Subcutaneous abdominal adipose tissue (tissue), 5 donors: ENCODE data around the gene WDR90.
A peak's percentile ranks its signal among the peaks of the same experiment; 100 is the strongest.

Source experiments
- H3K27ac ChIP-seq: one replicate; pipeline ENCODE4 v1.7.0; 2013; ENCODE audit warnings: low read depth, mild to moderate bottlenecking, inconsistent platforms, low read length, moderate library complexity
- H3K27me3 ChIP-seq, 5 donors: one replicate each; pipeline ENCODE4 v1.7.0; 2013; ENCODE audit warnings: low read length in 5 of 5, inconsistent platforms in 1 of 5; ENCODE audit not compliant: control insufficient read depth in 5 of 5, insufficient read depth in 4 of 5
- H3K36me3 ChIP-seq, 5 donors: one replicate each; pipeline ENCODE4 v1.7.0; 2013; ENCODE audit warnings: low read length in 5 of 5; ENCODE audit not compliant: control insufficient read depth in 5 of 5, insufficient read depth in 5 of 5
- H3K4me1 ChIP-seq, 5 donors: one replicate each; pipeline ENCODE4 v1.7.0; 2013; ENCODE audit warnings: low read length in 5 of 5, mild to moderate bottlenecking in 3 of 5, moderate library complexity in 1 of 5; ENCODE audit not compliant: control insufficient read depth in 5 of 5, insufficient read depth in 5 of 5
- H3K4me3 ChIP-seq, 5 donors: one replicate each; pipeline ENCODE4 v1.7.0; 2013; ENCODE audit warnings: low read length in 5 of 5, low read depth in 1 of 5
- H3K9ac ChIP-seq, 5 donors: one replicate each; pipeline ENCODE4 v1.7.0; 2013; ENCODE audit warnings: low read length in 5 of 5, mild to moderate bottlenecking in 4 of 5, moderate library complexity in 3 of 5
- H3K9me3 ChIP-seq, 5 donors: one replicate each; pipeline ENCODE4 v1.7.0; 2013; ENCODE audit warnings: low read length in 5 of 5; ENCODE audit not compliant: control insufficient read depth in 5 of 5
- donor health status: healthy.
- donor health status: healthy.
- donor health status: healthy.
- donor health status: healthy.
- donor health status: healthy.

WDR90 gene

DNA sequence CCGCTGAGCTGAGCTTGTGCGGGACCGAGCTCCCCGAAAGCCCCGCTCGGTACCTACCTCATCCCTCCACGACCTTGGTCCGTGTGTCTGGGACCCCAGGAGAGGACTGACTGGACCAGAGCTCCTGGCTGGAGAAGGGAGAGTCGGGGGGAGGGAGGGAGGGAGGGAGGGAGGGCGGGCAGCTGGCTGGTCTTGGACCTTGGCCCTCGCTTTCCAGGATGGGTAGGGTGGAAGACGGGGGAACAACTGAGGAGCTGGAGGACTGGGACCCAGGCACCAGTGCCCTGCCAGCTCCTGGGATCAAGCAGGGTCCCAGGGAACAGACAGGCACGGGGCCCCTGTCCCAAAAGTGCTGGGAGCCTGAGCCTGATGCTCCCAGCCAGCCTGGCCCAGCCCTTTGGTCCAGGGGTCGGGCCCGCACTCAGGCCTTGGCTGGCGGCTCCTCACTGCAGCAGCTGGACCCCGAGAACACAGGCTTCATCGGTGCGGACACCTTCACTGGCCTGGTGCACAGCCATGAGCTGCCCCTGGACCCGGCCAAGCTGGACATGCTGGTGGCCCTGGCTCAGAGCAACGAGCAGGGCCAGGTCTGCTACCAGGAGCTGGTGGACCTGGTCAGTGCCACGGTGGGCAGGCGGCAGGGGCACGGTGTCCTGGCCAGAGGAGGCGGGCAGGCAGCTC lies 26.9 kb downstream of the WDR90 start:
- Histone ChIP-seq H3K36me3 (peaks cover 0 to 32% (median 29%) of the 10 kb centered on the region in 5 donors), H3K27ac (no peak overlapping the region), H3K27me3 (peaks cover 0 to 4% (median 0%) of the 10 kb centered on the region in 5 donors), H3K9ac (no peak overlapping the region), H3K4me3 (peak overlapping the region in 1 of 5 donors; percentile 58), H3K4me1 (peaks cover 0 to 34% (median 27%) of the 10 kb centered on the region in 5 donors), H3K9me3 (no peaks in the 10 kb centered on the region)

GRCh38 chr16:676565-676902 lies 27.4 kb downstream of the WDR90 start:
- no peak overlapping the region for H3K4me3 ChIP-seq
- peaks cover 0 to 4% (median 0%) of the 10 kb centered on the region in 5 donors for H3K27me3 ChIP-seq
- H3K9me3 ChIP-seq = no peaks in the 10 kb centered on the region
- peaks cover 0 to 28% (median 24%) of the 10 kb centered on the region in 5 donors for H3K36me3 ChIP-seq
- no peak overlapping the region for H3K27ac ChIP-seq
- no peak overlapping the region for H3K9ac ChIP-seq
- H3K4me1 ChIP-seq = peaks cover 2 to 39% (median 33%) of the 10 kb centered on the region in 5 donors

DNA sequence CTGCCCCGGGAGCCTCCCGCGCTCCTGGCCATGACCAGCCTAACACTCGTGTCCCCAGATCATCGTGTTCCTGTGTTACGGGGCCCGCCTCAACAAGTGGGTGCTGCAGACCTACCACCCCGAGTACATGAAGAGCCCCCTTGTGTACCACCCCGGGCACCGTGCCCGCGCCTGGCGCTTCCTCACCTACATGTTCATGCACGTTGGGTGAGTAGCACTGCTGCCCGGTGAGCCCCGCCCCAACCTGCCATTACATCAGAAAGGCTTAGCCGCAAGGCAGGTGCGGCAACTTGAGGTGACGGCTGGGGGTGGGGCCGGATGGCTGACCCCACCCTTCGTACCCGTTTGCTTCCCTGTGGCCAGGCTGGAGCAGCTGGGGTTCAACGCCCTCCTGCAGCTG lies 27.7 kb downstream of the WDR90 start:
- Histone ChIP-seq H3K4me3 (no peak overlapping the region), H3K27me3 (peaks cover 0 to 4% (median 0%) of the 10 kb centered on the region in 5 donors), H3K9ac (no peak overlapping the region), H3K4me1 (peaks cover 4 to 43% (median 36%) of the 10 kb centered on the region in 5 donors), H3K36me3 (peaks cover 0 to 28% (median 24%) of the 10 kb centered on the region in 5 donors), H3K27ac (no peak overlapping the region), H3K9me3 (no peaks in the 10 kb centered on the region)

DNA sequence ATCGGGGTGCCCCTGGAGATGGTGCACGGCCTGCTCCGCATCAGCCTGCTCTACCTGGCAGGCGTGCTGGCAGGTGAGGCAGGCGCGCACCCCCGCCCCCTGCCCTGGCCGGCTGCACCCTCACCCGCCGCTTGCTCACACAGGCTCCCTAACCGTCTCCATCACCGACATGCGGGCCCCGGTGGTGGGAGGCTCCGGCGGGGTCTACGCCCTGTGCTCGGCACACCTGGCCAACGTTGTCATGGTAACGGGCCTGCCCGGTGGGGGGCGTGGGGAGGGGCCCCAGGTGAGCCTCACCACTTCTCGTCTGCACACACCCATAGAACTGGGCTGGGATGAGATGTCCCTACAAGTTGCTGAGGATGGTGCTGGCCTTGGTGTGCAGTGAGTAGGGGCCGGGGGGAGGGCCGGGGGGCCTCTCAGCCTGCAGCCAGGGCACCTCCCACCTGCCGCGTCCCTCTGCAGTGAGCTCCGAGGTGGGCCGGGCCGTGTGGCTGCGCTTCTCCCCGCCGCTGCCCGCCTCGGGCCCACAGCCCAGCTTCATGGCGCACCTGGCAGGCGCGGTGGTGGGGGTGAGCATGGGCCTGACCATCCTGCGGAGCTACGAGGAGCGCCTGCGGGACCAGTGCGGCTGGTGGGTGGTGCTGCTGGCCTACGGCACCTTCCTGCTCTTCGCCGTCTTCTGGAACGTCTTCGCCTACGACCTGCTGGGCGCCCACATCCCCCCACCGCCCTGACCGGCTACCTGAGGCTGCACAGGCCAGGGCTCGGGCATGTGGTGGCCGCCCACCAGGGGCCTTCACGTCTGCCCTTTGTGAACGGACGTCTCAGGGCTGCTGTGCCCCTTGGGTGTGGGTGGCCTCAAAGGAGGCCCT lies 28.4 kb downstream of the WDR90 start:
- peaks cover 4 to 49% (median 43%) of the 10 kb centered on the region in 5 donors for H3K4me1 ChIP-seq
- H3K36me3 ChIP-seq = peaks cover 0 to 28% (median 24%) of the 10 kb centered on the region in 5 donors
- no peak overlapping the region for H3K27ac ChIP-seq
- H3K9me3 ChIP-seq = no peaks in the 10 kb centered on the region
- H3K4me3 ChIP-seq = no peak overlapping the region
- H3K9ac ChIP-seq = no peak overlapping the region
- H3K27me3 ChIP-seq = peaks cover 0 to 4% (median 0%) of the 10 kb centered on the region in 5 donors

DNA sequence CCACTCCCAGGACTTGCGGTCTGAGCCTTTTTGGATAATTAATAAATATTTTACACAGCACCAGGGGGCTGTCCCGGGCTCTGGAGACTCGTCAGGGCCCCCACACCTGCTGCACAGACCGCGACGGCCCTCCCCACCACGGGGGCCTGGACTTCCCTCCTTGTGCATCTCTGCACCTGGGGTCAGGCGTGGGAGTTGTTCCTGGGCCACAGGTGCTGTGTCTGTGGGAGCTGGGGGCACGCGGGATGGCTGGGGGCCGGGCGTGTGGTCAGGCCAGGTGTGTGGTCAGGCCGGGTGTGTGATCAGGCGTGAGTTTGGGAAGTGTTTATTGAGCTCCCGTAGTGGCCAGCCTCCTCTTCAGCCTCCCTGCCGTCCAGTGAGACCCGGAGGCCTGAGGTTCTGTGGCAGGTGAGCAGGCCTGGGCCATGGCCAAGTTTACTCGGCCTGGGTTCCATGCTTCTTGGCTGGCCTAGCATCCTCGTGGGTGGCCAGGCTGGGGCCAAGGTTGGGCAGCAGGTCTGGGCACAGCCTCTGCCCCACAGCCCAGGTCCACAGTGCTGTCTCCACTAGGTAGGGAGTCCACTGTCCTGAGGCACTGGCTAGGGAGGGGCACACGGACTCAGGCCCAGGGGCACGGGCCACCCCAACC lies 29.2 kb downstream of the WDR90 start:
- no peaks in the 10 kb centered on the region for H3K9me3 ChIP-seq
- H3K27me3 ChIP-seq = peaks cover 0 to 4% (median 0%) of the 10 kb centered on the region in 5 donors
- H3K4me3 ChIP-seq = no peak overlapping the region
- H3K9ac ChIP-seq = no peak overlapping the region
- peaks cover 0 to 28% (median 21%) of the 10 kb centered on the region in 5 donors for H3K36me3 ChIP-seq
- no peak overlapping the region for H3K27ac ChIP-seq
- H3K4me1 ChIP-seq = peaks cover 4 to 57% (median 50%) of the 10 kb centered on the region in 5 donors

GRCh38 chr16:678858-679813 lies 30.0 kb downstream of the WDR90 start:
- Histone ChIP-seq H3K36me3 (peaks cover 0 to 20% (median 16%) of the 10 kb centered on the region in 5 donors), H3K27me3 (peaks cover 0 to 4% (median 0%) of the 10 kb centered on the region in 5 donors), H3K9me3 (no peaks in the 10 kb centered on the region), H3K4me1 (peaks cover 4 to 63% (median 56%) of the 10 kb centered on the region in 5 donors), H3K27ac (no peak overlapping the region), H3K9ac (peak overlapping the region in 1 of 5 donors; percentile 69), H3K4me3 (peak overlapping the region in 4 of 5 donors; percentile 56 to 73 (median 64))

DNA sequence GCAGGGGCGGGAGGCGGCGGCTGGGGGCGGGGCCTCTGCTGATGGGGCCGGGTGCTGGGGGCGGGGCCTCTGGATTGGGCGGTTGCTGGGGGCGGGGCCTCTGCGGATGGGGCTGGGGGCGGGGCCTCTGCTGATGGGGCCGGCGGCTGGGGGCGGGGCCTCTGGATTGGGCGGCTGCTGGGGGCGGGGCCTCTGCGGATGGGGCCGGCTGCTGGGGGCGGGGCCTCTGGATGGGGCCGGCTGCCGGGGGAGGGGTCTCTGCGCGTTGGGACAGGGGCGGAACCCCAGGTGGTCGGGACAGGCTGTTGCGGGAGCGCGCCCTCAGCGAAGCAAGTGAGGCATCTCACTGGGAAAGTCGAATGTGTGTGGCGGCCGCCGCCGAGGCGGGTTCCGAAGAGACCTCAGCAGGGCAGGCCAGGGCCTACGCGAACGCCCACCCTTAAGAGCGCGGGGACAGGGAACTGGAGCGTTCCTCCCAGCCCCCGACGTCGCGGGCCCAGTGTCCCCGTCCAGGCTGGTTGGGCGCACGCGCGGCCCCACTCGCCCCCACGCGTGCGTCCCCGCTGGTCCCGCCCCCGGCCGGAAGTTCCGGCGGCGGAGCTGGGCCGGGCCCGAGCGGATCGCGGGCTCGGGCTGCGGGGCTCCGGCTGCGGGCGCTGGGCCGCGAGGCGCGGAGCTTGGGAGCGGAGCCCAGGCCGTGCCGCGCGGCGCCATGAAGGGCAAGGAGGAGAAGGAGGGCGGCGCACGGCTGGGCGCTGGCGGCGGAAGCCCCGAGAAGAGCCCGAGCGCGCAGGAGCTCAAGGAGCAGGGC lies 30.9 kb downstream of the WDR90 start, which contains the start of gene STUB1:
Gene STUB1 (plus strand): TSS at position 597 of the 811 bp plus-strand sequence. CDS start 116 bp downstream, at position 713.
- Histone ChIP-seq H3K9ac (peak within 1 kb of the TSS in 4 of 5 donors; percentile 84 to 90 (median 86)), H3K36me3 (peaks cover 0 to 19% (median 16%) of the 10 kb centered on the region in 5 donors), H3K27ac (peak within 1 kb of the TSS; percentile 62), H3K4me1 (peaks cover 4 to 68% (median 56%) of the 10 kb centered on the region in 5 donors), H3K4me3 (peak within 1 kb of the TSS; percentile 59 to 78 (median 75)), H3K27me3 (peaks cover 0 to 4% (median 0%) of the 10 kb centered on the region in 5 donors), H3K9me3 (no peaks in the 10 kb centered on the region)

DNA sequence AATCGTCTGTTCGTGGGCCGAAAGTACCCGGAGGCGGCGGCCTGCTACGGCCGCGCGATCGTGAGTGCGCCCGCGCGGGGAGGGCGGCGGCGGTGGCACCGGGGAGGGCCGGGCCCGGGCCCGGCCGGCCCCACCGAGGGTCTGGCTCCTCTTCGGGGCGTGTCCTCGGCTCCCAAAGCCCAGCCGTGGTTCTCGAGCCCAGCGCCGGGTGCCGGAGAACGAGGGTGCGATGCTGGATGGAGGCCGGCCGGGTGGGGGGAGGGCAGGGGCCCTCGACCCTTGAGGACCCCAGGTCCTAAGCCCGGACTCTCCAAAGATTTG lies 31.4 kb downstream of the WDR90 start:
- Histone ChIP-seq H3K9me3 (no peaks in the 10 kb centered on the region), H3K4me3 (peak overlapping the region; percentile 59 to 78 (median 75)), H3K9ac (peak overlapping the region in 4 of 5 donors; percentile 84 to 90 (median 86)), H3K27ac (peak overlapping the region; percentile 62), H3K27me3 (peaks cover 0 to 4% (median 0%) of the 10 kb centered on the region in 5 donors), H3K36me3 (peaks cover 0 to 19% (median 16%) of the 10 kb centered on the region in 5 donors), H3K4me1 (peaks cover 4 to 69% (median 57%) of the 10 kb centered on the region in 5 donors)
